Gastrocnemius medialis (tissue), 4 donors: ENCODE results near the gene ZNF775. TPM values are rescaled to one million over a fixed set of nuclear protein-coding genes. Genes with fewer than 3 reads are reported as not detected.

ENCODE experiments used
- ATAC-seq, 2 donors: fragments of 150-250 bp; one replicate each; pipeline ENCODE4 v1.9.1; 2016
- DNase-seq, 2 donors: peaks; one replicate each; pipeline ENCODE4 v3.0.0-alpha.2; 2019
- H3K27ac ChIP-seq, 4 donors: fragments of 200-600 bp; sonication (generic); 1 replicate in 1 of 4; 2 replicates in 3 of 4; pipeline ENCODE4 v1.5.1; 2016 to 2018; ENCODE audit warnings: mild to moderate bottlenecking in 2 of 4, moderate library complexity in 1 of 4
- H3K27me3 ChIP-seq, 3 donors: fragments of 200-600 bp; sonication (generic) in 2 of 3; 1 replicate in 1 of 3; 2 replicates in 2 of 3; pipeline versions ENCODE4 v1.5.1 to v1.6.0; 2016 to 2019; ENCODE audit warnings: mild to moderate bottlenecking in 1 of 3, moderate library complexity in 1 of 3
- H3K36me3 ChIP-seq, 2 donors: fragments of 200-600 bp; sonication (generic) in 1 of 2; one replicate each; pipeline ENCODE4 v1.5.1; 2017 to 2018
- H3K4me1 ChIP-seq, 2 donors: fragments of 200-600 bp; sonication (generic) in 1 of 2; one replicate each; pipeline ENCODE4 v1.5.1; 2016 to 2017; ENCODE audit warnings: mild to moderate bottlenecking in 2 of 2
- H3K4me3 ChIP-seq, 4 donors: fragments of 200-600 bp; sonication (generic) in 3 of 4; 1 replicate in 1 of 4; 2 replicates in 3 of 4; pipeline ENCODE4 v1.5.1; 2016 to 2019; ENCODE audit warnings: mild to moderate bottlenecking in 2 of 4
- H3K9me3 ChIP-seq, 3 donors: fragments of 200-600 bp; sonication (generic) in 2 of 3; 1 replicate in 1 of 3; 2 replicates in 2 of 3; pipeline ENCODE4 v1.5.1; 2016 to 2019
- POLR2A ChIP-seq, 2 donors: fragments of 450-650 bp; IDR thresholded peaks; one replicate each; pipeline ENCODE4 v1.6.1; 2017; ENCODE audit warnings: antibody characterized with exemption in 2 of 2, mild to moderate bottlenecking in 2 of 2, moderate library complexity in 2 of 2
- in situ Hi-C, 4 donors: fragments of 200-750 bp; cut with MboI; loops; one replicate each; pipeline versions ENCODE4 v1.15.0 to v1.8.0; 2017; ENCODE audit warnings: low sequenced_read_pairs in 4 of 4
- intact Hi-C: fragments of 100-400 bp; cut with DNase I; formaldehyde crosslinking; loops from one replicate; pipeline ENCODE4 v1.15.1; 2023; ENCODE audit warnings: low total_unique reads
- total RNA-seq, 4 donors: library from RNA; depleted of rRNA; stranded (reverse); fragments of >200 nt; gene quantifications; one replicate each; pipeline versions ENCODE4 v1.1.0 to v1.2.3, GENCODE V29; 2016
- TF ChIP-seq, protein P1 (sequence below), 5 experiments: fragments of 450-650 bp in 3 of 5; fragments of 200-600 bp in 2 of 5; sonication (generic) in 2 of 5; IDR thresholded peaks in 4 of 5; conservative IDR thresholded peaks in 1 of 5; 1 replicate in 4 of 5; 2 replicates in 1 of 5; pipeline ENCODE4 v1.5.1; 2016 to 2019; ENCODE audit warnings: antibody characterized with exemption in 5 of 5, mild to moderate bottlenecking in 3 of 5, moderate library complexity in 3 of 5

ZNF775 gene
- total RNA-seq, 4 donors from 2014 or later, result 3.1 to 7.5 (median 3.3) TPM

DNA sequence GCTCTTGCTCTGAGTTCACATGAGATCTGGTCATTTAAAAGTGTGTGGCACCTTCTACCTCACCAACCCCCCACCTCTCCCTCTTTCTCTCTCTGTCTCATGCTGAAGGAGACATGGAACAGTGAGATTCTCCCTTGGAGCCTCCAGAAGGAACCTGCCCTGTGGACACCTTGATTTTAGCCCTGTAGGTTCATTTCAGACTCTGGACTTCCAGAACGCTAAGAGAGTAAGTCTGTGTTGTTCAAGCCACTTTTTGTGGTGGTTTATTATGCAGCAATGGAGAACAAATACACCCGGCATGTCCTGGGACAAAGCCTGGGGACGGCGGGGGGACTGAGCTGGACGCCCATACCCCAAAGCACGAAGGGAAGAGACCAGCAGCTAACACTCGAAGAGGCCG is 50.6 kb downstream of the ZNF775 start:
- no peaks in the 10 kb centered on the region for H3K9me3 ChIP-seq
- DNase-seq (no peak), ATAC-seq (no peak)
- no peaks in the 10 kb centered on the region for H3K27me3 ChIP-seq
- TF ChIP-seq, protein P1, sequence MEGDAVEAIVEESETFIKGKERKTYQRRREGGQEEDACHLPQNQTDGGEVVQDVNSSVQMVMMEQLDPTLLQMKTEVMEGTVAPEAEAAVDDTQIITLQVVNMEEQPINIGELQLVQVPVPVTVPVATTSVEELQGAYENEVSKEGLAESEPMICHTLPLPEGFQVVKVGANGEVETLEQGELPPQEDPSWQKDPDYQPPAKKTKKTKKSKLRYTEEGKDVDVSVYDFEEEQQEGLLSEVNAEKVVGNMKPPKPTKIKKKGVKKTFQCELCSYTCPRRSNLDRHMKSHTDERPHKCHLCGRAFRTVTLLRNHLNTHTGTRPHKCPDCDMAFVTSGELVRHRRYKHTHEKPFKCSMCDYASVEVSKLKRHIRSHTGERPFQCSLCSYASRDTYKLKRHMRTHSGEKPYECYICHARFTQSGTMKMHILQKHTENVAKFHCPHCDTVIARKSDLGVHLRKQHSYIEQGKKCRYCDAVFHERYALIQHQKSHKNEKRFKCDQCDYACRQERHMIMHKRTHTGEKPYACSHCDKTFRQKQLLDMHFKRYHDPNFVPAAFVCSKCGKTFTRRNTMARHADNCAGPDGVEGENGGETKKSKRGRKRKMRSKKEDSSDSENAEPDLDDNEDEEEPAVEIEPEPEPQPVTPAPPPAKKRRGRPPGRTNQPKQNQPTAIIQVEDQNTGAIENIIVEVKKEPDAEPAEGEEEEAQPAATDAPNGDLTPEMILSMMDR (IDR thresholded peaks at IDR 0.05 in 4 of 5, conservative IDR thresholded peaks at IDR 0.05 in 1 of 5), result no peak
- TF ChIP-seq POLR2A (IDR thresholded peaks at IDR 0.05), result no peak
- intact Hi-C loops, result no loop called here
- no peak overlapping the region for H3K27ac ChIP-seq
- no peaks in the 10 kb centered on the region for H3K4me1 ChIP-seq
- no peaks in the 10 kb centered on the region for H3K36me3 ChIP-seq
- no peak overlapping the region for H3K4me3 ChIP-seq
- in situ Hi-C loops, result no loop called here

DNA sequence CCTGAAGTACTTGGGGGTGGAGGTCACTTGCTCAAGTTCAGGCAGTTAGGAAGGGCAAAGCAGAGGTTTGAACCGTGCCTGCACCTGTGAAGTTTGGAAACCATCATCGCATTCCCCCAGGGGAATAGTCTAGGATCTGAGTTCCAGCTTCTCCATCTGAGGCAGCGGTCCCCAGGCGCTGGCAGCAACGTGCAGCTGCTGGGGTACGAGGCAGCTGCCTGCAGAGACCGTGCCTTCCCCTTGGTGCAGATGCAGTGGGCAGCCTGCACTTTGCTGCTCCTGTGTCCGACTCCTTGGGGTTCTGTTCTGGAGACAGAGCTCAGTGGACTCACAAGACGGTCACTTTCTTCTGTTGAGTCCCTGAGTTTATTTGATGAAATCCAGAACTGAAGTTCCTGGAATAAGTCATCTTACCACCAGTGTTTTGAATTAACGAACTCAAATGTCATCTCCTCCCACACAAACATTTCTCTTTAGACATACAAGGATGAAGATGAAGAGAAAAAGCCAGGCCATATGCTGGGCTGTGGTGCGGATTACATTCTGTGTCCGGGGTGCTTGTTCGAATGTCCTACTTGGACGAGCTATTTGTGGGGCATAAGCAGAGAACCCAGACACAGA is 51.4 kb downstream of the ZNF775 start:
- TF ChIP-seq, protein P1 (IDR thresholded peaks at IDR 0.05 in 4 of 5, conservative IDR thresholded peaks at IDR 0.05 in 1 of 5), result no peak
- TF ChIP-seq POLR2A (IDR thresholded peaks at IDR 0.05), result no peak
- Histone ChIP-seq H3K4me3 (no peak overlapping the region), H3K4me1 (no peaks in the 10 kb centered on the region), H3K36me3 (no peaks in the 10 kb centered on the region), H3K9me3 (no peaks in the 10 kb centered on the region), H3K27ac (no peak overlapping the region), H3K27me3 (no peaks in the 10 kb centered on the region)
- ATAC-seq (no peak), DNase-seq (no peak)
- in situ Hi-C loops (no loop called here), intact Hi-C loops (no loop called here)

DNA sequence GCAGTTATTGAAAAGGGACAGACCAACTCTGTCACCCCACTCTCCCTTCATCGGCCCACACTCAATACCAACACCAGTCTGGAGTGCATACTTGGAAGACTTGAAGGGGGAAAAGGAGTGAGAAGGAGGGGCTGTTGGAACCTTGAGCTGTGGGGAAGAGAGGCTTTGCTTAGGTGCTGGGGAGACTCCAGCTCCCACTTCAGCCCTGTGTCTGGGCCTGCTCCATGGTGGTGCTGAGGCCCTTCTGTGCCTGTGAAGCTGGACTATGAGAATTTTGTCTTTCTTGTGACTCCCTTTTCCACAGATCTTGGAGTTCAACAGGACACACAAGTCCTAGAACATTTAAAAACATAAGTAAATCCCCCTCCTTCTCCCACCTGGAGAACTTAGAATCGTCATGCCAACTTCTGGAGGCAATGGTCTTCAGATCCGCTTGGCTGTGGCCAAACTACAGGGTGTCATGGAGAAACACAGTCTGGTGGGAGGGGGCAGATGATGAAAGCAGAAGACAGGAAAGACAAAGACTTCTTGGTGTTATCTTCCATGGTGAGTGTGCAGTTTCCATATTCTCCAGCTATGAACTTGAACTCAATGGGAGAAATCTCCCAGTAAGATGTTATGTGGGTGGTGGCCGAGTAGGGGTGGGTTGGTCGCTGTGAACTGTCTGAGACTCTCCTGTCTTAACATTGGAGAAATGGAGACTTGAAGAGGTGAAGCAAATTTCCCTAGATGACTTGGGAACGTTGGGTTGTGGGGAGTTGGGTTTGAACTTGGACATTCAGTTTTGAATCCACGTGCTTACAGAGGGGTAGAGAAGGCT is 52.9 kb downstream of the ZNF775 start:
- Histone ChIP-seq H3K27ac (no peak overlapping the region), H3K27me3 (no peaks in the 10 kb centered on the region), H3K4me1 (no peaks in the 10 kb centered on the region), H3K36me3 (no peaks in the 10 kb centered on the region), H3K4me3 (no peak overlapping the region), H3K9me3 (no peaks in the 10 kb centered on the region)
- intact Hi-C loops, result no loop called here
- DNase-seq (no peak), ATAC-seq (no peak)
- in situ Hi-C loops, result no loop called here
- TF ChIP-seq, protein P1 (IDR thresholded peaks at IDR 0.05 in 4 of 5, conservative IDR thresholded peaks at IDR 0.05 in 1 of 5), result no peak
- no peak for TF ChIP-seq POLR2A (IDR thresholded peaks at IDR 0.05)

DNA sequence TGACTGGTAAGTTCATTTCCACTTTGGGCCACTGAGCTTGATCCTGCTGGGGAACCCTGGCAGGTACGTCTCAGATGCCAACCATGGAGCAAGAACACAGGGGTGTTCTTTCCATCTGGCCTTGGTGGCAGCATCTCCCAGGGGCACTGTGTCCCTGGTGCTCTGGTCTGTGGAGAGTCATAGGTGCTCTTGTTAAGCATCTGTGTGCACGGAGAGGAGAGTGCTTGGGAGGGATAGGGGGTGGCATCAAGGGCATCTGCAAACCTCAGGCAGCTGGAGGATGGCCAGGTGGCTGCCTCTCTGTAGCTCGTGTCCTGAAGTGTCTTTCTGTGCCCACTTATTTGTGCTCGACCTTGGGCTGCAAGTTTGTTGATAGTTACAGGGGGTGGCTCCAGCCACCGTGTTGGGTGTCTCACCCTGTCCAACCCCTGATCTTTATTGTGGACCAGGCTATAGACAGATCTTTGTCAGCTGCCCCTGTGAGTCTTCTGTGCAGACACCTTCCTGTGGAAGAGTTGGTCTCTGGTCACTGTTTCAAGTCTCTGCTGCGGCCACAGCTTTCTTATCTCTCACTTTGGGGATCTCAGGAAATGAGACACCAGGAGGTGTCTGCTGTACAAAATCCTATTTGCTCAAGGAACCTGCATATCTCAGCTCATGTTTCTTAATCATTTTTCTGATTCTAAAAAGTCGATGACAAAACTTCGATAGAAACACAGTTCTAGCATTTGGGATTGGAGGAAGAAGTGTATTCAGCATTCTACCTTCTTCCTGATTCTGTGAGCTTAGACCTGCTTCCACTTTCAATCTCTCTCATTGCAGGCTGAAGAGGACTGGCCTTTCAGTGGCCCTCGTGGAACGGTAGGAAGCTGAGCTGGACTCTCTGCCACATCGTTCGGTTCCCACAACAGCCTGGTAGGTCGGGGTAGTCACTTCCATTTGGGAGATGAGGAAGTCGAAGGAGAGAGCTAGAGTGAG is 54.1 kb downstream of the ZNF775 start:
- no peaks in the 10 kb centered on the region for H3K9me3 ChIP-seq
- DNase-seq, result no peak
- in situ Hi-C loops (no loop called here), intact Hi-C loops (no loop called here)
- H3K36me3 ChIP-seq, result no peaks in the 10 kb centered on the region
- no peak overlapping the region for H3K4me3 ChIP-seq
- ATAC-seq, result no peak
- no peaks in the 10 kb centered on the region for H3K4me1 ChIP-seq
- no peak overlapping the region for H3K27ac ChIP-seq
- TF ChIP-seq POLR2A (IDR thresholded peaks at IDR 0.05), result no peak
- TF ChIP-seq, protein P1 (IDR thresholded peaks at IDR 0.05 in 4 of 5, conservative IDR thresholded peaks at IDR 0.05 in 1 of 5), result no peak
- no peaks in the 10 kb centered on the region for H3K27me3 ChIP-seq
